GM19395 (cell line): Measurements from ENCODE around the gene APPL2.

Experiments used
- ATAC-seq: cut with Tn5 transposase; IDR thresholded peaks from one replicate; pipeline ENCODE4 v1.9.1; 2021; ENCODE audit warnings: mild to moderate bottlenecking, moderate library complexity; ENCODE audit not compliant: unreplicated experiment

APPL2 gene

DNA sequence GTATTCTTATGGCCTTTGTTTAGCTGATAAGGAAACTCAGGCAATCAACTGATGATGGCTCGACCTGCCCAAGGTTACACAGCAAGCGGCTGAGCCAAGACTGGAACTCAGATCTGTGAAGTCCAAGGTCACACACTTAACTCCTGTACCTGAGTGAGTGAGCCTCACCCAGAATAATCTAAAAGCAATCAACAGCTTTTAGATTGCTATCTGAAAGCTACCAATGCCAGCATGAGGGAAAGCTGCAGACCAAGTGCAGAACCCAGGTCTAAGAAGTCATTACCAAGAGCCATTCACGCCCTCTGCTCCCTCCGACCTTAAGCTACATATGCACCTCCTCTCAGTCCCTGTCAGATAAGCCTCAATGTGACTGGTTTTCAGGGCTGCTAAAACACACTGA lies 12.1 kb downstream of the APPL2 start:
- no peak for ATAC-seq

DNA sequence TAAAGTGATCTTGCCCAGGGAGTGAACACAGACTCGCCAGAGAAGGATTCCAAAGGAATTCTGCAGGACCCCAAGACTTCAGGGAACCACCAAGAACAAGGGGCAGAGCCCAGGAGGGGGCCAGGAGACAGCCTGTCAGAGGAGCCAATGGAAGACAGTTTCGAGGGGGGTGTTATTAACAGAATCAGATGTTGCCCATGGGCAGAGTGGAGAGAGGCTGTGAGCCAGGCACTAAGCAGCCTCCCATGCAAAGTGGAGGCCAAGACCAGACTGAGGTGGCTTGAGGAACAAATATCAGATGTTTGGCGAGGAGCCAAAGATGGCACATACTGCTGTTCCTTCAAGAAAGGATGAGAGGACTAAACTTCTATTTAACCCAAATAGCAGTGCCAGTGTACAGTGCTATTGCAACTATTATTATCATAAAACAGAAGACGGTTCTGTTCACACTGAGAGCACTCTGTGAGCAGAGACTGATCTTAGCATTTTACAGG lies 12.6 kb downstream of the APPL2 start:
- no peak for ATAC-seq

DNA sequence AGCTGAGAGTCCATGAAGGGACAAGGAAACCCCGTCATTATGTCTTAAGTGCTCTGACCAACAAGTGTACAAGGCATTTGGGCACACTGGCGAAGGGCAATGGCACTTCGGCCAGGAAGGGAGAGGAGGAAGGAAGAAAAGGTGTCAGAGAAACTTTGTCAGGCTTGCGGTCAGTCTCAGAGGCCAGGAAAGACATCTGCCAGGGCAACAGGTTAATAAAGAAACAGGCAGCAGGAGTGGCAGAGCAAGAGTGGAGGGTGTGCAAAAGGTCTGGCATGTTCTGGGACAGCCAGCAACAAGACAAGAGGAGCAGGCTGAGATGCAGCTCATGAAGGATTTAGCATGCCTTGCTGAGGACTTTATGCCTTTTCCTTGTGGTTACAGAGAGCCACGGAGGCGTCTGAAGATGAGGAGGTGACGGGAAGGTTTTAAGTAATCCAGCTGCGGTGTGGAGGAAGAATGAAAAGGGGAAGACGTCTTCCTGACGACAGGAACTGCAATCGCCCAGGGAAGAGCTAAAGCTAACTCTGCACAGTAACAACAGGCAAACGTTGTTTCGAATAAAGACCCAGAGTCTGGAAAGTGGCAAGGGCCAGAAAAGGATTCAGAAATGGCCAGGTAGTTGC lies 13.1 kb downstream of the APPL2 start:
- no peak for ATAC-seq

DNA sequence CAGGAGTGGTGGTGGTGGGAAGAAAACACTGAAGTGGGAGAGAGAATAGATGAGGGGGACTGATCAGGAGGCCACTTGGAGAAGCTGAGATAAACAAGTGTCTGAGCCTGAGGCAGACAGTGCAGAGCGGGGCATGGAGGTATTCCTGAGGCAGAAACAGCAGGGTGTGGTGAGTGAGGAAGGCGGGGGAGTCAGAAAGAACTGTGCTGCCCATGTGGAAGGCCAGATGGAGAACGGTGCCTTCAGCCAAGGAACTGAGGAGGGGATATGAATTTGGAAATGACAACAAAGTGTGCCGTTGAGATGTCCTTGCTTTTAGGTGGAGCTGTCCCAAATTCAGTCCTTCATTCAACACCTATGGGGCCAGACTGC lies 13.7 kb downstream of the APPL2 start:
- ATAC-seq = no peak

DNA sequence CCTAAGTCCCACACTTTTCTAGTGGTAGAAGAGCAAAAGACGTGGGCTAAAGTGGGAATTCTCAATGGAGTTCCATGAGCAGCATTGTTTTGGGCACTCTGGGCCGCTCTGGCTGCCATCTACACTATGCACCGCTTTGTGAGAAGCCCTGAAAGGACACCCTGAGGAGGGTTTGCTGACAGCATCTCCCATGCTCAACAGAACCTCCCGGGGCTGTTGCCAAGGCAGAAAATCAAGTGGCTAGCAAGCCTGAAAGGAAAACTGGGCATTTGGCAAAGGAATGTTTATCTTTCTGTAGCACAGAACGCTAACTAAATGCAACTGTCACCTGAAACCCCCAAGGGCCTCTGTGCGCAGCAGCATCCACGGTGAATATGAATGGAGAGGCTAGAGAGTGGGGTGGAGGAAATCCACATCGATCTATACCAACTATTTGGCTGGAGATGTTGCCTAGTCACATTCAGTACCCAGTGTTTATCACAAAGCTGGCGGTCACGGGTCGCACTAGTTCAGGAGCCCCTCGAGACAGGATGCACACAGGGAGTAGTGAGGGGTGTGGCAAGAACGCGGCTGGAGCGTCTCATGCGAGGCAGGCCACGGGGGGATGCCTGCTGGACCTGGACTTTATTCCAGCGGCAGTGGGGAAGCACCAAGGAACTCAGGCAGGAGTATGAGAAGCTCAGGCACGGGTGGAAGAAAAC lies 14.2 kb downstream of the APPL2 start:
- ATAC-seq = no peak

DNA sequence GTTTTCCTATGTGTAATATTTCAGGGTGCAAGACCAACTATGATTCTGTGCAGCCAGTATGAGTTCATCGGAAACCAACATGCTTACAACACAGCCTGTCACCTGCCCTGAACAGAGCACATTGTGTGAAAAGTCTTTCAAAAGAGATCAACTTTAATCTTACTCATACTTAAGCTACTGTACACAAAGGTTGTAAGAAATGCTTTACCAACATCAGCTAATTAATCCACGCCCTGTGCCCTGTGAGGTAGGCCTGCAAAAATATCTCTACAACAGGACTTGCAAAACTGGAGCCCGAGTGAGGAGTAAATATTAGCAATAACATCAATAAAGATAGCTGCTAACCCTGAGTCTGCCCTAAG lies 15.1 kb downstream of the APPL2 start:
- no peak for ATAC-seq

DNA sequence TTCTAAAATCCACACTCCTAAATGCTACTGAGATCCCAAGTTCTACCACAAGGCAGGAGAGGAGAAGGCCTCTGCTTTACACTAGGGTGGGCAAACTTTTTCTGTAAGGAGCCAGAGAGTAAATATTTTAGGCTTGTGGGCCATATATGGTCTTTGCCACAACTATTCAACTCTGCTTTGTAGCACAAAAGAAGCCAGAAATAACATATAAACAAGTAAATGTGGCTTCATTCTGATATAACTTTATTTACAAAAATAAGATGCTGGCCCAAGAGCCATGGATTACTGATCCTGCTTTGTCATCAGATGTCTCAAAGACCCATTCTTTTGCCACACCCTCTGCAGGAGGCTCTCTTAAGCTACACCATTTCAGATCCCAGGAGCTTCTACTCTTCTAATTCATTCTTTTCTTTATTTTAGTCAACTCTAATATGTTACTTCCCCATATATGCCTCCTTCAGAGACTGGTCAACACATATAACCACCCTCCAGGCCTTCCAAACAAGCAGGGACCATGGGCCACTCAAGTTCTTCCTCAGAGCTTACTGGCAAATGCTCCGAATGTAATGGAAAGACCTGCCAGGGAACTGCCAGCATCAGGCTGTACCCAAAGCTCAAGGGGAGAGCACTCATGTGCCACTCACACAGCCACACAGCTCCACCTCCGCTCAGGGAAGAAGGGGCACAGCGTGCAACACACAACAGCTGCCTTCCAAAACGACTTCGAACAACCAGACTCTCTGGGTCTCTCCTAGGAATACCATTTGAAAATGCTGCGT lies 15.6 kb downstream of the APPL2 start:
- no peak for ATAC-seq

DNA sequence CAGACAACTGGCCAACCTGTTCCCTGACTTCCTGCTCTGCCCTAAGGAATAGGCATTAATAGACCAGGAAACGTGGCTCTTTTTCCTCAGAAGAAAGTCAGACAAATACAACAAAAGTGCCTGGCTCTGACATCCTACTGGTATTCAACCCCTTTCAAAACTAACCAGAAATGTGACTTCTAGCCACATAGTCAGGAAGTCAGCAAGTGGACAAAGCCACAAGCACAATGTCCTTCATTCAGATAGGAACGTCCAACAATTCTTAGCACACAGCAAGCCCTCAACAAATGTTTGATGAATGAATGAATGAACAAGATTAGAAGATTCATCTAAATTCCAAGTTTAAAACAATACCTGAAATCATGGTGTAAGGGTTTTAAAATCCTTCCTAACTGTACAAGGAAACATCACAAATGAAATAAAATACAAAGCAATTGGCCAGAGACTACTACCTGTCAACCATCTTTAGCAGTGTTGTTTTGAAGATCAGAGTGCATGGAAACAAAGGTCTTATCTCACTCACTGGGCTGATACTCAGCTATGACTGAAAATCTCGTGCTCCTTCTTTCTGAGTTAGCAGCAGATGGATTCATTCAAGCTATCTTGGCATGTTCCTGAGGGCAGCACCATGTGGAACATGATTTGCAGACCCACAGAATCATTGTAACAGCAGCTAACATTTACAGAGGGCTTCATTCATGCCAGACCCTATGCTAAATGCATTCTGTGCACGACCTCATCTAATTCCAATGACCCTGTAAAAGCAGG lies 16.5 kb downstream of the APPL2 start:
- no peak for ATAC-seq

DNA sequence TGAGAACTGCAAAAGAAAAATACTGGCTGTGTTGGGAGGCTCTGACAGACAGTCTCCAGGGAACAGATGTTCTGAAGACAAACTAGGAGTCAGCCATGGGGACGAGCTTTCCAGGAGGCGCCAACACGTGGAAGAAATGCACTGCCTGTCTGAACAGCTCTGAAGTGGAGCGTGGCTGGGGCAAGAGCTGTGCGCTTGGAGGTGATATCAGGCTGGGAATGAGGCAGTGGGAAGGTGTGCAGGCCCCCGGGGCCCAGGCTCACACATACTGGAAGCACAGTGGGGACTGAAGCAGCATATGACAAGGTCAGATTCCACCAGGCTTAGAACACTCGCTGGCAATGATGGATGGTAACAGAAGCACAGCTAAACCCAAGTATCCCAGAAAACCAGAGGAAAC lies 17.5 kb downstream of the APPL2 start:
- no peak for ATAC-seq

DNA sequence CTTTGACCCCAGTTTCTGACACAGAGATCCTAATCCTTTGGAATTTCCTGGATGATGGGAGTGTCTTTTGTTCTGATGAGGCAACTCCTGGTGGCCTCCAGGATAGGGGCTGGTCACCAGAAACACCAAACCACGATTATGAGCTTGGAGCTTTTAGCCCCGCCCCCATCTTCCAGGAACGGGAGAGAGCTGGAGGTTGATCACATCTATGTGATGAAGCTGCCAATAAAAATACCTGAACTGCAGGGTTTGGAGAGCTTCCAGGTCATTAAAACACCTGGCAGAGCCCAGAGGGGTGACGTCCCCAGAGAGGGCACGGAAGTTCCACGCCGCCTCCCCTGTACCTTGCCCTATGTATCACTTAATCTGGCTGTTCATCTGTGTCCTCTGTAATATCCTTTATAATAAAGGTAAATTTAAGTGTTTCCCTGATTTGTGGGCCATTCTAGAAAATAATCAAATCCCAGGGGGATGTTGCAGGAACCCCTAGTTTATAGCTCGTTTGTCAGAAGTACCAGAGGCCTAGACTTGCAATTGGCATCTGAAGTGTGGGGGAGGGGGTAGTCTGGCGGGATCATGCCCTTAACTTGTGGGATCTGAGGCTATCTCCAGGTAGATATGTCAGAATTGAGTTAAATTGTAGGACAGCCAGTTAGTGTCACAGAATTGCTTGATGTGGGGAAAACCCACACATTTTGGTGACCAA lies 21.2 kb downstream of the APPL2 start:
- no peak for ATAC-seq

DNA sequence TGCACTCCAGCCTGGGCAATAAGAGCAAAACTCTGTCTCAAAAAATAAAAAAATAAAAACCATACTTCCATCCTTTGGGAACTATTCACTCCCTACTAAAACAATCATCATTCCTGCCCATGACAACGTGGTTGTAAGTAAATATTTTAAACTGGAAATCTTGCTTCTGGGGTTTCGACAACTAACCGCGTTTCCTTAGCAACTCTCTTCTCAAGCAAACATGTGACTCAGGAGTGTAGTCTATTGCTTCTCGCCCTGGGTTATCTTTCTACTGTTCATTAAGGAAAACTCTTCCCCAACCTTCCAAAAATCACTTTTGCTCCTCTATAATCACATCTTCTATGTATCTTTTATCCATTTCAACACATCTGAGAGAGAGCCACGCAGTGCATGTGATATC lies 21.8 kb downstream of the APPL2 start:
- ATAC-seq = no peak

DNA sequence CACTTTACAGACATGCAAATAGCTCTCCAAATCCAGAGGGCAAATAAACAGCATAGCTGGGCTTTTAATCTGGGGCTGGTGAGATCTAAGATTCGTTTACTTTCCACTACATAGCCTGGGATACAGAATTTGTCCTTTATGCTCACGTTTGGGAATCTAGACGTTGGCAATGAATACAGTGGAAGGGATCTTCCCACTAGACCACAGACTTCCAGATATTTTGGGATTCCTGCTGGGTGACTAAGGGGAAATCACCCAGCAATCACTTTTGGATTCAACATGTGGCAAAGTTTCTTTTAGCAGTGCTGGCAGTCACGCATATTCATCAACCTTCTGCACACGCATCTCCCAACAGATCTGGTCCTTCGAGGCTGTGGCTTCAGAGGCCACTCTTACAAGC lies 23.5 kb downstream of the APPL2 start:
- ATAC-seq = no peak

DNA sequence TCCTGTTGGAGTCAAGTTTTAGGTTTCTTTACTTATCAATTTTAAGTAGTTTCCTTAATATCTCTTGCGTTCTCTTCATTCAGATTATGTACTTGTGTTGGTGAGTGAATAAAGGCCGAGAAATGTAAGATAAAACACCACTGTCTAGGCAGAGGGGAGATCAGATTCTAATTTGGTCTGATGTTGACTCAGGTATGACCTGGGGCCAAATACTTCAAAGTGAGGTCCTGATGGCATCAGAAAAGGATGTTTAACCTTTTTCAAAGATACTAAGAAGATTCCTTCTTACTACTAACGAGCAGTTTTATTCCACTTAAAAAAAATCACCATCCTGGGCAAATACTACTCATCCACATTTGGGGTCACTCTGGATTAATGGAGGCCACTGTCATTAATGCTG lies 26.9 kb downstream of the APPL2 start:
- no peak for ATAC-seq

DNA sequence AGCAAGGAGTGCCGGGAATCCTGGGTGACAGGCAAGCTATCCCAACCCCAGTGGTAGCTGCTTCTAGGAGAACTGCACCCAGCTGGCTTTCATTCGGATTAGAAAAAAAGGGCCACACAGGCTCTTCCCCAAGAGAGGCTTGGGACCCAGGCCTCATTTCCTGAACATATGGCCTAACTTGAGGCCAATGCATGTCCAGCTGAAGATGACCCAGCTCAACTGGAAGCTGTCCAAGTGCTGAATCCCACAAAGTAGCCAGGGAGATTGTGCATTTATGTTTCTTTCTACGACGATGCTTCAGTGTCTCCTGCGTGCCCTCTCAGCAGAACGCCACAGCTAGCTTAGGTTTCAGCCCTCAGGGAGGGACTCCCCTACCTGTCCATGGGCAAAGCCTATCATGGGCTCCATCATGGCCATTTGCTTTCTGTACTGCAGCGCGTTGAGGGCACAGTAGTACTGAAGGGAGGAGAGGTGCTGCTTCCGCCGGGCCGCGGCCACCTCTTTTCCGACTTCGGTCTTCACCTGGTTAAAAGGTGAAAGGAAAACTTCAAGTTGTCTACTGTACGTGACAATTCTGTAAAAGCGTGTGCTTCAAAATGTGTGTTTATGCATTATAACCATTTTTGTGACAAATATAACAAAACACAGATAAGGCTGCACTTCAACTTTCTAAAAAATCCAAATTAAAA lies 29.1 kb downstream of the APPL2 start:
- ATAC-seq = no peak

DNA sequence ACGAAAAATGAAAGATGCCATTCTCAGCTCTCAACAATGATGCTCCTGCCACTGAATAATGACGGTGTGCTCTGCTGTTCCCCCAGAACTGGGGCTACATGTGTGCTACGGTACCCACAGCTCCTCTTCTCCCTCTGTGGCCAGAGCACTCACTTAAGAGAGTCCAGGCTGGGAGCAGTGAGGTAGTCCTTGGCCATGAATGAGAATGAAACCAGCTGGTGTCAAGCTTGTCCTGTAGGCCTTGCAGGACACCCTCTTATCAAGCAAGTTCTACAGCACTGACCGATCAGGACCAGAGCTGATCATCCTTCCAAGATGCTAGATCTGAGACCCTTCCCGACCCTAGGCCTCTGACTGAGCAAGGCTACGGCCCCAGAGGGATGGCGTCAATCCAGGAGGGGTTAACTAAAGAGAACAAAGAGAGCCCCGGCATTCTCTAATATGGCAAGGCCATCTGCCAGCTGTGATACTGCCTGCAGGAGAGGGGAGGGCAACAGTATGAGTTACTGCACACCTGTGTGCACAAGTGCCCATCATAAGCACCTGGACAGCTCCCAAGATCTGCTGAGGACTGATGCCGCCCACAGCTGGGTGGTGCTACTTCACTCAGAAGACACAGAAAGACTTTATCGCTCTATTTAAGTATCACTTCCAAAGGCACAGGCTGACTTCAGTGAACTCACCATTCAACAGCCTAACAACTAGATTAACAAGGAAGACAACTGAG lies 30.5 kb downstream of the APPL2 start:
- ATAC-seq = no peak

DNA sequence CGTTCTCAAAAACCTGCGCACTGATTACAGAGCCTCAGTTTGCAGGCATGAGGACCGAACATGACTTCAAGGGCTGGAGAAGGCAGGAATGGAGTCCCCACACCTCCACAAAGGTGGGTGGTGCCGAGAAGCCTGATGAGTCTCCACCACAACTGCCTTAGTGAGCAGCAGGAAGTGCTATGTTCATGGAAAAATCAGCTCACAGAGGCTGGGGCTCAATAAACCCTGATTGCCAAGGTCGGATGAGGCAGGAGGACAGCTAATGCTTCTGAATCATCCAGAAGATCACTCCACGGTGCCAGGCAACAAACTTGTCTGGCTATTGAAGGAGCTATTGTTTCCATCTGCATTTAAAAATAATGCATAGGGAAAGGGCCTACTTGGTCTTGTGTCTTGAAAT lies 31.1 kb downstream of the APPL2 start:
- no peak for ATAC-seq

DNA sequence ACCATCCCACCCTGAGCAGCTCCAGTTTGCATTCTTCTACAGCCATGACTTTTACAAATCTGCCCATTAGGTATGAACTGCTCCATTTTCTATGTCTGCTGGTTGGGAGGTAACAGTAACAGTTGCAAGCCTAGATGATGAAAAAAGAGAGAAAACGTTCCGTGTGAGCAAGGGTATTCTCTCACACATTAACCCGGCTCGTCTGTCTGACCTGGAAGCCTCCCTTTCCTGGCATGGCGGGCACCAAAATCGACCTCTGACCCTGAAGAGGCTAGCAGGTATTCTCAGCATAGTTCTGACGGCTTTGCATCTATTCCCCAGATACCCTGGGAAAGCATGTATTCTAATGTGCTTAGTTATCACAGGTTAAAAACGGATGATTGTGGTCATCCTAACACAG lies 31.8 kb downstream of the APPL2 start:
- no peak for ATAC-seq

DNA sequence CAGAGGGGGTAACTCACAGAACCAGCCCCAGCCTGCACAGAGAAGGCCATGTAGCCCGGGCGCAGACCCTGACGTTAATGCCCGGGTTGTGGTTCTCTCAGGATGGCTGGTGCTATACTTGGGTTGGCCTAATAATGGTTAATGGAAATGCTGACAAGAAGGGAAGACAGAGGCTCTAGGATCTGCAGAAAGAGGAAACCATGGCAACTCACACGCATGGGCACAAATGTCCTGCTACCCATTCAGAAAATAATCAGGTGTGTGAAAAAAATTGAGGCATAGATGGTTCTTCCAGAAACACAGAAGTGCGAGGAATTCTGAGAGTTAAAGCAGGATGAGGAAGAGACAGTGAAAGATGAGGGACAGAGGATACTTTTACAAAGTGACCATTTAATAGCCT lies 33.8 kb downstream of the APPL2 start:
- no peak for ATAC-seq

DNA sequence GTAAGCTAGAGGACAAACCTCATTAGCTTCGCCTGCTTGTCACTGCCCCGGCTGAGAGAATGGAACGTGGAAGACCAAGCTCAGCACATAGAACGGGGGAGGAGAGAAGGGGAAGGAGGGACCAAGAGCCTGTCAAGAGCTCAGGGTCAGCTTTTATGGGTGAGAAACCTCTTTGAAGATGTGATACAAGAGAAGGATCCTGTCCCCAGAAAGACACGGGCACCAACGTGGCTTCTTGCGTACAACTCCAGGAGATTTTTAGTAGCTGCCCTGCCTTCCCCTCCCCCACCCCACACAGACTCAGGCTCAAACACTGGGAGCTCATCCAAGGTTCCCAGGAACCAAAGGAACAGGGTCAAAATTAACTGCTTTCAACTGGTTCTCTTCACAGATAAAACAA lies 34.7 kb downstream of the APPL2 start:
- ATAC-seq = no peak

DNA sequence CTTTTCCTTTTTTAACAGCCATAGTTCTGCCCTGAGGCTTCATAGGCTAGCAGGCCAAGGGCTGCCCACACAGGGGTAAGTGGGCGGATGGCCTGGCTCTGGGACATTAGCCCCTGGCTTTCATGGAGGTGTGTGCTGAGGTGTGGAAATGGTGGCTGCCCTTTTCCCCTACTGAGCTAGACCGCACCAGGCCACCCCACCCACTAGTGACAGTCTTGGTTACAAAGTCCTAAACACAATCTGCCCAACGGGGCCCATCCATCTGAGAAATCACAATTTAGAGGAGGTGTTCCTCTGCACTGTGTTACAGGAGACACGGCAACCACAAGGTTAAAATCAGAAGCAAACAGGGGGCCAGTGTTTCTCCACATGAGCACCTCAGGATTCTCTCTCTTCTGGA lies 35.6 kb downstream of the APPL2 start:
- no peak for ATAC-seq
